ENCODE measurements around the gene HHAT.
A peak's percentile ranks its signal among the peaks of the same experiment; 100 is the strongest.

Gene HHAT
- total RNA-seq = 7.8 to 9.4 reads per million in 2 donors

DNA sequence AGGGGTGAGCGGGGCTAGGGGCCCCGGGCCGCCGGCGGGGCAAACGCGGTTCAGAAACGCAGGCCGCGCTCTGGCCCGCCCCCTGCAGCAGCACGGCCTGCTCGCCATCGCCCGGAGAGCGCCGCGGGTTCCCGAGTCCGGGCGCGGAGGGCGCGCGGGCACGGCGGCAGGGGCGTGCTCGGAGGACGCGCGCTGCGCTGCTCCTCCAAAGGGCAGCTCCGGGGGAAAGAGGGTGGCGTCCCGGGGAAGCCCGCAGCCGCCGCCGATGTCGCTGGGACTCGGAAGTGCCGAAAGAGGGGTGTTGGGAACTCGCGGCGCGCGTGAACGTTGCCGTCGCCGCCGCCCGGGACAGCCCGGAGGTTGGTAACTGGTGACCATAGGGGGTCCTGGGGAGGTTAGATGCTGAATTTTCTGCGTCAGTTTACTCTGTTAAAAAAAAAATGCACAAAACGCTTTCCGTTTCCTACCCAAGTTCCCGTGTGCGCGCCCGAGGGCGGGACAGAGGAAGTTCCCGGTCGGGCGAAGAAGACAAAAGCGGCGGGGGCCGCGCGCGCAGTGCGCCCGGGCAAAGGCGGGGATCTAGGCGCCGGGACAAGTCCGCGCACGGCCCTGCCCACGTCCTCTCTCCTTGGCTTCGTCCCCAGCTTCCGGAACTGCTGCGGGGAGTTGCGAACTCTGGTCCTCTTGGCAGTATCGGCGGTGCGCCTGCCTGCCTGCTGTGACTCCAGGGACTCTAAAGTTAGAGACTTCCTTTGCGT lies at the start of gene HHAT:
Gene HHAT, plus strand, starts transcription at position 157 of the 758 bp plus-strand sequence. CDS start 20,074 bp downstream, outside the sequence.
- peak; percentile 45 for DNase-seq

DNA sequence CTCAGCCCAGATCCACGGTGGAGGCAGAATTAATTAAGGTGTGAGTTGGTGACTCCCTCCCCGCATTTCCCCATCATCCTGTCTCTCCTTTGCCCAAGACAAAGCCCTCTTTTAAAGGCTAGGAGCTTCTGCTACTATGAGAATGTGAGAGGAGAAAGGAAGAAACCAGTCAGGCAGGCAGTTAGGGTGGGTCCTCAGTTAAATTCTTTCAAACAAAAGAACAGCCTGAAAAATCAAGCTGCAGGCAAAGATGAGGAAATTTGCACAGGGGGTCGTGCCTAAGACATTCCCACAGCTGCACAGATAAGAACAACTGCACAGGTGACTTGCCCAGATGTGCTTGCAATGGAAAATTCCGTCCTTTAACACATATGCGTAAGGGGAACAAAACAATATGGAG lies 48.5 kb upstream of the HHAT start:
- no peak for DNase-seq

DNA sequence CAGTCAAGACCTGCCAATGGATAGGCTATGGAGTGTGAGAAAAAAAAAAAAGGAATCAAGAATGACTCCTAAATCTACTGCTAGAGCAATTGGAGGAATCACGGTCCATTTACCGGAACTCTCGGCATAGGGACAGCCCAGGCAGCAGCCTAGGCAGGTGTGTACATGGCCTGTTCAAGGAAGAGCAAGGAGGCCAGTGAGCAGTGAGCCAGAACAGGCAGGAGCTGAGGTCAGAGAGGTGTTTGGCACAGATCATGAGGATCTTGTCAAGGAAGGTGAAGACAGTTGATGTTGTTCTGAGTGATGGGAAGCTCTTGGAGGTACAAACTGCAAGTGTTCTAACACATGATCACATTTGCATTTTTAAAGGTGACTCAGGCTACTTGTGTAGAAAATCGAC lies 40.6 kb upstream of the HHAT start:
- DNase-seq = no peak

DNA sequence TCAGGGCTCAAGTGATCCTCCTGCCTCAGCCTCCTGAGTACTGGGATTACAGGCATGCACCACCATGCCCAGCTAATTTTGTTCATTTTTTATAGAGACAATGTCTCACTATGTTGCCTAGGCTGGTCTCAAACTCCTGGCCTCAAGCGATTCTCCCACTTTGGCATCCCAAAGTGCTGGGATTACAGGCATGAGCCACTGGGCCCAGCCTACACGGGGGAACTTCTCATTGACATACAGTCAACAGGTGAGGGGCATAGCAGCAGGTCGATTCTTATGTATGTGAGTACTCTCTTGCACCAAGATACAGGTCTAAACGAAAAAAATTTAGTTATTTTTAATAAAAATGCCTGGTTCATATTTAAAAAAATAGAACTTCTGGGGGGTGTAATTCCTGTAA lies 39.5 kb upstream of the HHAT start:
- DNase-seq = no peak

DNA sequence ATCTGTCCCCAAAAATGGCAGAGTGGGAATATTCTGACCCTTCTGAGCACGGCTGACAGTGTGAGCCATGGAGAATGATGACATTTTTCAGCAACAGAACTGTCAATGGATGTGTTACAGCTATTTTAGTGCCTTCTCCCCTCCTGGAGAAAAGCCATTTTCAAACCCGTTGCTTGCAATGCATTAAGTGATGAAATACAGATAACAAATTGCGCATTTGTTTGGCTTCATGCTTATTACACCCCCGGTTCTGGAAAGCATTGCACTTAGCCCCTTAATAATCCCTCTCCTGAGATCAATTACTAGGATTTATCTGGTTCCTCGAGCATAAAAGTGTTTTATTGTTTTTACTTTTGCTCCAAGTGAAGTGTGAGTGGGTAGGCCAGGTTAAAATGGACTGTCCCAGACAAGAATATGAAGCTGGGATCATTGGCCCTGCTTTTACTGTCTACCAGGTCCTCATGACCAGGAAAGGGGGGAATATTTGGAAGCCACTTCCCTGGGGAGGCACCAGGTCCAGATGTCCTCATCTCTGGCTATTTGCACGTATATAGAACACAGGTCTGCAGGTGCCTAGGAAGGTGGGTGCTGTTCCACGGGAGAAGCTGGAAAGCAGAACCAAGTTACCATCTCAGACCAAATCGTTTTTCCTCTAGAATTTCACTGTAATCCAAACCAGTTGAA lies 37.5 kb upstream of the HHAT start:
- no peak for DNase-seq

DNA sequence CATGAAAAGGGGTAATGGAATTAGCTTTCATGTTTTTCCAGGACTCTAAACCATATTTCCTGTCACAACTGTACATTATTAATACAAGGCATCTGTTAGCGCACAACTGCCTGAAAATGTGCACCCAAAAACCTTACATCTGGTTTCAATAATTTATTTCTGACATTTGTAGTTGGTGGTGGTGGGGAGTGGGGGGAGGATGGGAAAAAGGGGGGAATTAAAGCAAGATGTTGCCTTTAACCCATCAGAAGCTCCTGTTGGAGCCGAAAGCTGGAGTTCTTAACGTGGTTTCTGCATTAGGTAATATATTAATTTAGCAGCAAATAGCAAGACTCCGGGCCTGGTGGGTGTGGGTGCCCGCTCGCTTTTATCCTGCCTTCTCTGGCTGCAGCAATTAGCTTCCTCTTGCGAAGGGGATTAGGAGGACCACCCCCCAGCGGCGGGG lies 36.9 kb upstream of the HHAT start:
- DNase-seq = no peak

DNA sequence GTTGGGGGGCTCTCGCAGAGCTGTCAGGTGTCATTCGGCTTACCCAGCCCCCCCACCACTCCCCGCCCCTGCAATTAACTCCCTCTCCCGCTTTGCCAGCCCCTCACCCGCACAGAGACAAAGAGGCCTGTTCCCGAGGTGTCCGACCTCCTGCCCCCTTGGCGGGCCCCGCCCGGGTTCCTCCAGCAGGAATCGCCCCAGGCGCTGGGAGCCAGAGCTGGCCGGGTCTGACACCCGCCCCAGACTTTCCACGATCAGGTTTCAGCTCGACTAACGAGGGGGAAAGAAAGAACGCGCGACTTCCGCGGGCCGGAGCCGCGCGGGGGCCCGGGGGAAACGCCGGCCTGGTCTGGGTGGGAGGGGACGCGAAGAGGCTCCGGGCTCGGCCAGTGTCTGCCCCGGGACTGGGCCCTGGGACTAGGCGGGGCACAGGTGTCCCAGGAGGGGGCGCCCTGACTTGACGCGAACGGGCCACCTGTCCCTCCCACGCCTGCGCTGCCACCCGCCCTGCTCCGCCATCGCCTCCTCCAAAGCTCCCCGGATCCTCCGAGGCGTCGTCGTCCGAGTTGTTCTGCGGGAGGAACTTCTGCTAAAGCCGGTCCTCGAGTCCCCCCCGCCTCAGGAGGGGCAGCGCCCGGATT lies 36.4 kb upstream of the HHAT start:
- DNase-seq = peak; percentile 10

DNA sequence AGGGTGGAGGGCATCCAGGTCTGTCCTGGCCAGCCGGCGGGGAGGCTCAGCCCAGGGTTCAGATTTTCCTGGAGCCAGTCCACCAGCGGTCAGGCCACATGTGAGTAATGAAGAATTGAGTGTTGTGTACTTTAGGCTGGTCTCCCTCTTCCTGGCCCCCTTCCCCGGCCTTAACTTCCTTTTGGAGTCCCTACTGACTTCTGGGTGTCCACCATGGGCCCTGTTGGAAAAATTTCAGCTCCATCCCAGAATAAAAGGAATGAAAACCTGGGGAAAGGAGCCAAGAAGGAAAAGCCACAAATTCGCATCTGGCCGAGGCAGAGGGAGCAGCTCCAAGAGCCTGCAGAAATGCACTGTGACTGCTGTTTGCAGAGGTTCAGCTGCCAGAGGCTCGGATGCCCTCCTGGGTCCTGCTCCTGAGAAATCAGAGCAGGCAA lies 35.5 kb upstream of the HHAT start:
- no peak for DNase-seq

DNA sequence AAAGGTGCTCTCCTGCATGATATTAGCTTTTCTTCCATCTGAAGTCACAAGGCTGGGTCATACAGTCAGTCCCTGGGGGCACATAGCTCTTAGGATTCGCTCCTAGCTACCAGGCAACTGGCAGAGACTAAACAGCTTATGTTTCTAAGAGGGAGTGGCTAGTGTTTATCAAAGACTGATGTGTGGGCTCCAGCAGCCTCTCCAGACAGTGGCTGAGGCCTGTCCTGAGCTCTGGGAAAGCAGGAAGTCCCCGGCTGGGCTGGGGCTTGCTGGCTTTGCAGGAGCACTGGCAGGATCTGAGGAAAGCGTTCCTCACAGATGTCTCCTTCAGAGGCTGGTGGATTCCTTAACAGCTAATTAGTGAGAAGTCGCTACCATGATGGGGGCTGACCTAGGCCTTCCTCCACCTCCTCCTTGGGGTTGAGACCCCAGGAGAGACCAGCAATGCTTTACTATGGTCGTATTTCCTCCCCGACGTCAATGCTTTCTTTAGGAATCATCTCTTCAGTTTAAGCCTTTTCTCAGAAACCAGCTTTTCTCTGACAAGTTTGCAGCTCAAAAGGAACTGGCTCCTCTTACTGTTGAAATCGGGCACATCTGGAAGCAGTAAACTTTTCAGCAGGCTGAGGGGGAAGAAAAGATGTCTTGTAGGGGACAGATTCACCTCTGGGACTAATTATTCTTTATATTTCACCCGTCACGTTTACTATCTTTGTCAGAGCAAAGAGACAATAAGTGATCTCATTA lies 33.5 kb upstream of the HHAT start:
- DNase-seq = no peak

DNA sequence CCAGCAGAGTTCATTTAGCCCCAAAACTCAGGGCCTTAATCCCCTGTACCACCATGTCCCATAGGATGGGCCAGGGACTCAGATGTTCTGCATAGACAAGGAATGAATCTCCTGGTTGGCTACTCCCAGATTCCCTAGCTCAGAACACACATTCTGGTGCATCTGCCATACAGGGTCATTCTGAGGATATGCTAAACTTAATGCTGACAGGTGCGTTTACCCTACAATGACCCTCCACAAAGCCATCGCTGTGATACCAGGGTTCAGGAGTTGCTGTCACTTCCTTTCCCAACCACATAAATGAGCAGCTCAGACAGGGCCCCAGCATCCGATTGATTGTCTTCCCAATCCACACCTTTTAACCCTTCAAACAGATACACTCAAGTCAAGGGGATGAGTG lies 32.0 kb upstream of the HHAT start:
- DNase-seq = no peak

DNA sequence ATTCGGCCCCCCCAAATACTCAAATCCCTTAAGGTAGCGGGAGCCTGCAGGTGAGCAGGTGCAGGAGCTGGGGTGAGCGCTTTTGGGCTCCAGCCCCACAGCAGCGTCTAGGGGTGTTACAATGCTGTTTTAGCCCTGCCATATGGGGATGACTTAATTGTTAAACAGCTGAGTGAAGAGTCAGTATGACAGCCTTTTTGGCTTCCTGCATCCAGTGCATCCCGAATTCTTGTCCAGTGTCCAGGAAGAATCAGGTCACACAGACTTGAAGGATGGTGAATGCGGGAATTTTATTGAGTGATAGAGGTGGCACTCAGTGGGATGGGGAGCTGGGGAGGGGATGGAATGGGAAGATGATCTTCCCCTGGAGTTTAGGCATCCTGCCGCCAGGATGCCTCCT lies 30.4 kb upstream of the HHAT start:
- no peak for DNase-seq

DNA sequence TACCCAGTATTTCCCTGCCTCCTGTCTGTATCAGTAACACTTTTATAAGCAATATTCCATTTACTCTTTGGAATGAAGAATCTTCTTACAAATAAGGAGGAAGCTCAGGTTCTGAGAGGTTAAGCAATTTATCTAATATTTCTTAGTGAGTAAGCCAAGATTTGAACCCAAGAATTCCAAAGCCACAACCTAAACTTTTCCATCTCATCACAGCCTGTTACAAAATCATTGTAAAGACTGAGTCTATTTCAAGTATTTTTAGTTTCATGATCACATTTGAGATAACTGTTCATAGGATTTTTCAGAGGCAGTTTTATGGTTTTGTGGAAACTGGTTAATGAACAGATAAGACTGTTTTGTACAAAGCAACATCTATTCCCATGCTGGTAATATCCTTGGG lies 29.8 kb upstream of the HHAT start:
- no peak for DNase-seq

DNA sequence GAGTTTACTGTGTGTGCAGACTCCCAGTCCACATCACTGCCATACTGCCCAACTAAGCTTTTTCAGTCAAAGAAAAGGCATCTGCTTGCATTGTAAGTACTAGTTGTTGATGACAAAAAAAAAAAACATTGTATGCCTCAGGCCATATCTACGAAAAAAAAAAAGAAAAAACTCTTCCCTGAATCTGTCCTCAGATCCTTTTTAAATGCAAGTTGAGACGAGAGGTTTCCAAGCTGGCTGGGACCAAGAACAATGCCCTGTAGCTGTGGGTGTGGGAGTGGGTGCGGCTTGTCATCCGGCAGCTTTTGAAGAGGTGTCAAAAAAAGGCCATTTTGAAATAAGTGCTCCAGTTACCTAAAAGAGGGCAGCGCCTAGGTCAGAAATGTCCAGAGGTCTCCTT lies 29.2 kb upstream of the HHAT start:
- DNase-seq = no peak

DNA sequence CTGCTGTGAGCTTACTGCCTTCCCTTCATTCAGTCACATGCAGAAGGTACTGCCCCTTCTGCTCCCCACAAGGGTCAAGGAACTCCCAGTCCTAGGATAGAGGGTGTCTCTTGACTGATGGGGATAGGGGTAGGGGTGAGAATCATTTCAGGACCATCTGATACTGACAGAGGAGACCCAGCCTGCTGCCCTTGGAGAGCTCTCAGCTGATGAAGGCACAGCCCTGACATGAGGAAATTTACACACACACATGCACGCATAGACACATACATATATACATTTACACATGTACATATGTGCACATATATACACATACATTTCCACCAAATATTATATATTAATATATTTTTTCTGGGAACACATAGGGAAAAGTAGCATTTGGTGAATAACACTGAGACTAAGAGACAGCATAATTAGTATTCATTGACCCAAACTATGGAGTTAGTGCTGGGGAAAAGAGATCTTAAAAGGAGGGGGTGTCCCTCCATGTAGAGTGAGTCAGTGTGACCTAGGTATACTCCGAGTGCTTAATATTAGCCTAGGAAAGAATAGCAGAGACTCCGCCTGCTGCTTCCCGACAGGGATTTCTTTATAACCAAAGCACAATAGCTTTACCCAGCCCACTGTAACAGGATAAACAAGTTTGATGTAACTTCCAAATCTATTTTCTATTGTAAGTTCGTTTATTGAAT lies 27.6 kb upstream of the HHAT start:
- no peak for DNase-seq

DNA sequence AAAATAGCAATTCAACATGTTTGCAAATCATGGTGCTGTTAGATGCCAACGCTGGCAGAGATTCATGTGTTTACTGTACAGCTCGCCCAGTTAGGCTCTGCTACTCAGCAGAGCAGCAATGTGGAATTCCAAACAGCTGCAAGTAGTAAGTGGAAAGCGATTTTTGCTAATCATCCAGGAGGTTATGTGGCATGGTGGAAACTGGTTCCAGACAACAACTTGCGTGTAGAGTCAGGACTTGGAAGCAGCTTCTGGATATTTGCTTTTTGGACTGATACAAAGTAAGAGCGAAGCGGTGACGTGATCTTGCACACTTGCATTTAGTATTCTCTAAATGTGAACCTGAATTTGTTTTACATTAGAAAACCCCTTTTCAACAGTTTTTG lies 27.1 kb upstream of the HHAT start:
- DNase-seq = no peak

DNA sequence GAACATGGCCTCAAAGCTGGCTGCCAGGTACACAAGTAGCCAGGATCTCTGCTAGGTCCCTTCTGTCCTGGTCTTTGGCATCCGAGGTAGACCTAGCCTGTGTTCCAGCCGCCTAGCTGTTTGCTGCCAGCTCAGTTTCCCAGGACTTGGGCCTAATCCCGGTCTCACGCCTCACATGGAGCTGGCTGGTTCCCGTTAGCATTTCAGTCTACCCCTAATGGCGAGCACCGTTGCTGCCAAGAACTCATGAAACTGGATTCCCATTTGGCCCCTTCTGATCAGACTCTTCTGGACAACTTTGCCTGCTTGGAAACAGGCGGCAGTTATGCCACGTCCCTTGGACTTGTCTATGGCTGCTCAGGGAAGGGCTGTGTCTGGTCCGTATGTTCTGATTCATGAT lies 26.2 kb upstream of the HHAT start:
- DNase-seq = no peak

DNA sequence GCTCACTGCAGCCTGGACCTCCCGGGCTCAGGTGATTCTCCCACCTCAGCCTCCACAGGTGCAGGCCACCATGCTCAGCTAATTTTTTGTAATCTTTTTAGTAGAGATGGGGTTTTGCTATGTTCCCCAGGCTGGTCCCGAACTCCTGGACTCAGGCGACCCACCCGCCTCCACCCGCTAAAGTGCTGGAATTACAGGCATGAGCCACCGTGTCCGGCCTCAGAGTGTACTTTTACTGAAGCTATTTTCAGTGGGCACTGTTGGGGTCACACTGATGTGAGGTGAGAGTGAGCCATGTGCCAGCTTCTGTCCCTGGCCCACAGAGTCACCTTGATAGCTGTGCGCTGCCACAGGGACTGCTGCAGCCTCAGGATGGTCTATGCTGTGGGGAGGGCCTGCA lies 25.3 kb upstream of the HHAT start:
- no peak for DNase-seq

DNA sequence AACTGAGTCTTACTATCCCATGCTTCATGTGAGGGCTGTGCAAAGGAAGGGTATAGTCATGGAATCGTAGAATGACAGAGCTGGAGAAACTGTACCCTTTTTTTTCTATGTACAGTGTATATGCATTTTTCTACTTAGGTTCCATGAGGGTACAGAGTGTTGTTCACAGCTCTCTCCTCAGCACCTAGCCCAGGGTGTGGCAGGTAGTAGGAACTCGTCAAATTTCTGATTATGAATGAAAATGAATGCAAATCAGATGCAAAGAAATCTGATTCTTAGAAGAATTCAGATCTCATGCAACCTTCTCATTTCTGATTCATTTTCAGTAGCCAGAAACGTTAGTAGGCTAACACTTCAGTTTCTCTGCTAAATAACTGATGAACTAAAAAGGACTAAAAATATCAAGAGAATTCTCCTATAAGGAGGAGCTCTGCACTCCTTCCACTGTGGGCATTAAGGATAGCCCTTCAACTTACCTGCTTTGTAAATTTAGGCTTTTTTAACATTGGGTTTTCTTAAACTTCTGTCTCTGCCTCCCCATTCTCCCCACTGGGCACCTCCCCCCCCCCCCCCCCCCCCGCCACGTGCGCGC lies 18.0 kb upstream of the HHAT start:
- DNase-seq = no peak

DNA sequence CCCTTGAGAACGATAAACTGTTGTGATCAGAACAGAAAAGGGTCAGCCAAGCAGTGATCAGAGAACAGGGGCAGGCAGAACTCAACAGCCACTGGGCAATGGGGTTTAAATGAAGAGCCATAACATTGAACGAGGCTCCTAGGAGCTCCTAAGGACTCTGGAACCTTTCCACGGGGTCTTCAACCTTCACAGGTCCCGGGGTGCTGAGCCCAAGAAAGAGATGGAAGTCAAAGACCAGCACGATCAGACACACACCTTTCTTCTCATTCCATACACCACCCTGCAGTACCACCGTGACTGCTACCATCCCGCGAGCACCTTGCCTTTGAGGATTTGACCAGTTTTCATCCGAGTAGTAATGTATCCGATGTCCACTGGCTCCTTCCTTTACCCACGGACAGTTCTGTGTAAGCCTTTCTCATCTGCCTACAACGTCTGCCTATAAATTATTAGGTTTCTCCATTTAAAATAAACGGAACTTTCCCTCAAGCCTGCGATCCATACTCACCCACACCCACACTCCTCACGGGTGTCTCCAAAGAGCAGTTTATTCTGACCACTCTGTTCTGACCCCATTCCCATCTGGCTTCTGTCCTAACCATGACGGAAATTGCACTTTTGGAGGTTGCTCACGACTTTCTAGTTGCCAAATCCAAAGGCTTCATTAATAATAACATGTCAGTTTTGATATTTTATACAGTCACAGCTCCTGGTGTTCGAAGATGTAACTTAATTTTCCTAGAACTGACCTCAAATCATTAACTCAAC lies 16.8 kb upstream of the HHAT start:
- DNase-seq = no peak

DNA sequence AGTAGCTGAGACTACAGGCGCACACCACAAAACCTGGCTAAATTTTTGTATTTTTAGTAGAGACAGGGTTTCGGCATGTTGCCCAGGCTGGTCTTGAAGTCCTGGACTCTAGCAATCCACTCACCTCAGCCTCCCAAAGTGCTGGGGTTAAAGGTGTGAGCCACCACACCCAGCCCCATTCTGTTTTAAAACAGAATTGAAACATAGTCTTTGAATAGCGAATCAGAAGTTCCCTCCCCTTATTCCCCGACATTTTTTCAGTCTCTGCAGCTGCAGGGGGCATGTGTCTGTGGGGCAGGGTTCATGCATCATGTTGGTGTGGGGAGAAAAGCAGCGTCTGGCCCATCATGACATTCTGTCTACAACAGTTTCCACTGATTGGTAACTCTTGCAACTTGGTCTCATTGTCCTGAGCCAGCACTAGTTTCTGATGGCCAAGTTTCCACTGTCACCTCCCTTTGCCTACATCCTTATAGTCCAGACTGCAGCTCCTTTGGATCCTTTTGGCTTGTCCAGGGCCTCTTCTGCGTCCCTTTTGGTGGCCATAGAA lies 15.6 kb upstream of the HHAT start:
- DNase-seq = no peak

DNA sequence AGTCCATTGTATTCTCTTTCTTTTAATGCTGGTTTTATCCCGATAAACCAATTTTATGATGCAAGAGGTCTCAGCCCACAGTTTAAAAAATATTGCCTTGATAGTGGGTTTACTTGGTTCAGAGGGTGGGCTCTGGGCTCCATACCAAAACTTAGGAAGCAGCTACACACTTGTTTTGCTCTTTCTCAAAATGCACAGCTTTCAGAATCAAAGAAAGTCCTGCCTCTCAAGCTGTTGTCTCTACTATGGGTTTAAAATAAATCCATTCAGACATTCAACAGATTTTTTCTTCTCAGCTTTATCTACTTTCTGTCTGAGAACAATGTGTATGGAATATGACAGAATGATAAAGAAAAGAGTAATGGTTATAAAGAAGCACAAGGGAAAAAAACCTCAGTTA lies 14.8 kb upstream of the HHAT start:
- no peak for DNase-seq
